Breast epithelium (tissue), 4 donors: ENCODE data around the gene ZNF831. TPM values are rescaled to one million over a fixed set of nuclear protein-coding genes. Genes with fewer than 3 reads are reported as not detected.
A peak's percentile ranks its signal among the peaks of the same experiment; 100 is the strongest.

Experiments used
- DNase-seq, 2 donors: peaks; one replicate each; pipeline ENCODE4 v3.0.0-alpha.2; 2019; ENCODE audit warnings: low spot score in 2 of 2
- H3K27ac ChIP-seq, 2 donors: fragments of 200-600 bp; sonication (generic) in 1 of 2; one replicate each; pipeline ENCODE4 v1.5.1; 2016 to 2019; ENCODE audit warnings: mild to moderate bottlenecking in 1 of 2
- H3K27me3 ChIP-seq, 2 donors: fragments of 200-600 bp; sonication (generic) in 1 of 2; one replicate each; pipeline versions ENCODE4 v1.5.1 to v1.6.0; 2017 to 2019; ENCODE audit warnings: control low read depth in 1 of 2, mild to moderate bottlenecking in 1 of 2
- H3K36me3 ChIP-seq: fragments of 200-600 bp; one replicate; pipeline ENCODE4 v1.5.1; 2019
- H3K4me1 ChIP-seq, 2 donors: fragments of 200-600 bp; sonication (generic); one replicate each; pipeline ENCODE4 v1.5.1; 2016 to 2019; ENCODE audit warnings: control low read depth in 1 of 2
- H3K4me3 ChIP-seq, 3 donors: fragments of 200-600 bp; sonication (generic); 1 replicate in 2 of 3; 2 replicates in 1 of 3; pipeline ENCODE4 v1.5.1; 2016 to 2019; ENCODE audit warnings: mild to moderate bottlenecking in 3 of 3, moderate library complexity in 2 of 3
- H3K9me3 ChIP-seq, 2 donors: fragments of 200-600 bp; sonication (generic) in 1 of 2; one replicate each; pipeline ENCODE4 v1.5.1; 2016 to 2019; ENCODE audit warnings: control low read depth in 1 of 2
- CTCF ChIP-seq, 3 donors: fragments of 450-650 bp; IDR thresholded peaks; one replicate each; pipeline ENCODE4 v1.5.1; 2016 to 2017; ENCODE audit warnings: antibody characterized with exemption in 3 of 3, mild to moderate bottlenecking in 3 of 3, moderate library complexity in 3 of 3
- POLR2A ChIP-seq: fragments of 450-650 bp; IDR thresholded peaks from one replicate; pipeline ENCODE4 v1.6.1; 2016; ENCODE audit warnings: antibody characterized with exemption, mild to moderate bottlenecking, moderate library complexity
- POLR2AphosphoS5 ChIP-seq, 3 donors: sonication (generic); formaldehyde crosslinking; IDR thresholded peaks; one replicate each; pipeline ENCODE4 v1.6.1; 2017; ENCODE audit warnings: antibody characterized with exemption in 3 of 3
- intact Hi-C: fragments of 100-400 bp; cut with DNase I; formaldehyde crosslinking; loops from one replicate; pipeline ENCODE4 v1.15.1; 2023; ENCODE audit warnings: low total_unique reads
- total RNA-seq, 3 donors: library from RNA; depleted of rRNA; stranded (reverse); fragments of >200 nt; gene quantifications; one replicate each; pipeline ENCODE4 v1.1.0, GENCODE V29; 2016

Gene ZNF831
- total RNA-seq, 3 donors from 2014 or later: 0.48 to 1.6 (median 1.2) TPM

- Histone ChIP-seq H3K4me1 (peaks cover 0 to 10% of the 10 kb centered on the region in 2 donors), H3K4me3 (no peak overlapping the region), H3K9me3 (no peaks in the 10 kb centered on the region), H3K36me3 (no peaks in the 10 kb centered on the region), H3K27me3 (no peaks in the 10 kb centered on the region), H3K27ac (no peak overlapping the region)
- TF ChIP-seq POLR2A: no peak
- no peak for TF ChIP-seq POLR2AphosphoS5 (IDR thresholded peaks at IDR 0.05)
- no peak for TF ChIP-seq CTCF (IDR thresholded peaks at IDR 0.05)
- DNase-seq: no peak
- intact Hi-C loops: no loop called here
These were observed 6.1 kb upstream of the ZNF831 start for GRCh38 chr20:59157531-59157930.

- H3K36me3 ChIP-seq: no peaks in the 10 kb centered on the region
- H3K4me1 ChIP-seq: peaks cover 0 to 8% of the 10 kb centered on the region in 2 donors
- no peaks in the 10 kb centered on the region for H3K9me3 ChIP-seq
- intact Hi-C loops: no loop called here
- DNase-seq: no peak
- H3K4me3 ChIP-seq: no peak overlapping the region
- no peak for TF ChIP-seq CTCF (IDR thresholded peaks at IDR 0.05)
- no peaks in the 10 kb centered on the region for H3K27me3 ChIP-seq
- no peak overlapping the region for H3K27ac ChIP-seq
These were observed 5.6 kb upstream of the ZNF831 start for GRCh38 chr20:59157961-59158541.

DNA sequence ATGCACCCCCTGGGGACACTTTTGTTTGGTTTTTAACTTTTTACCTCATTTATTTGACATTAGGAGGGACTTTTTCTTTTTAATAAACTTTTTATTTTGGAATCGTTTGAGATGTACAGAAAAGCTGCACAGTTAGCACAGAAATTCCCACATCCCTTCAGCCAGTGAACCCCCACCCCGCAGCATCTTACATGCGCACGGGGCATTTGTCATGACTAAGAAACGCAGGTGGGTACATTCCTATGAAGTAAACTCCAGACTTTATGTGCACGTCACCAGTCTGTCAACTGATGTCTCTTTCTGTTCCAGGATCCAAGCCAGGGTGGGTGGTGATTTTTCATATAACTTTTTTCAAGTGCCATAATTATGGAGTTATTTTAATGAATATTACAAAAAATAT lies 4.9 kb upstream of the ZNF831 start:
- H3K9me3 ChIP-seq: no peaks in the 10 kb centered on the region
- no peak overlapping the region for H3K27ac ChIP-seq
- no peaks in the 10 kb centered on the region for H3K36me3 ChIP-seq
- H3K27me3 ChIP-seq: no peaks in the 10 kb centered on the region
- intact Hi-C loops: no loop called here
- peaks cover 0 to 2% of the 10 kb centered on the region in 2 donors for H3K4me1 ChIP-seq
- TF ChIP-seq POLR2AphosphoS5 (IDR thresholded peaks at IDR 0.05) (no peak), POLR2A (no peak), CTCF (IDR thresholded peaks at IDR 0.05) (no peak)
- no peak for DNase-seq
- H3K4me3 ChIP-seq: no peak overlapping the region

GRCh38 chr20:59159091-59159490 lies 4.5 kb upstream of the ZNF831 start:
- Histone ChIP-seq H3K4me3 (no peak overlapping the region), H3K36me3 (no peaks in the 10 kb centered on the region), H3K4me1 (no peaks in the 10 kb centered on the region), H3K27me3 (no peaks in the 10 kb centered on the region), H3K27ac (peak overlapping the region in 1 of 2 donors; percentile 32), H3K9me3 (no peaks in the 10 kb centered on the region)
- DNase-seq: no peak
- no peak for TF ChIP-seq POLR2AphosphoS5 (IDR thresholded peaks at IDR 0.05)
- no peak for TF ChIP-seq CTCF (IDR thresholded peaks at IDR 0.05)
- TF ChIP-seq POLR2A: no peak
- intact Hi-C loops: no loop called here

DNA sequence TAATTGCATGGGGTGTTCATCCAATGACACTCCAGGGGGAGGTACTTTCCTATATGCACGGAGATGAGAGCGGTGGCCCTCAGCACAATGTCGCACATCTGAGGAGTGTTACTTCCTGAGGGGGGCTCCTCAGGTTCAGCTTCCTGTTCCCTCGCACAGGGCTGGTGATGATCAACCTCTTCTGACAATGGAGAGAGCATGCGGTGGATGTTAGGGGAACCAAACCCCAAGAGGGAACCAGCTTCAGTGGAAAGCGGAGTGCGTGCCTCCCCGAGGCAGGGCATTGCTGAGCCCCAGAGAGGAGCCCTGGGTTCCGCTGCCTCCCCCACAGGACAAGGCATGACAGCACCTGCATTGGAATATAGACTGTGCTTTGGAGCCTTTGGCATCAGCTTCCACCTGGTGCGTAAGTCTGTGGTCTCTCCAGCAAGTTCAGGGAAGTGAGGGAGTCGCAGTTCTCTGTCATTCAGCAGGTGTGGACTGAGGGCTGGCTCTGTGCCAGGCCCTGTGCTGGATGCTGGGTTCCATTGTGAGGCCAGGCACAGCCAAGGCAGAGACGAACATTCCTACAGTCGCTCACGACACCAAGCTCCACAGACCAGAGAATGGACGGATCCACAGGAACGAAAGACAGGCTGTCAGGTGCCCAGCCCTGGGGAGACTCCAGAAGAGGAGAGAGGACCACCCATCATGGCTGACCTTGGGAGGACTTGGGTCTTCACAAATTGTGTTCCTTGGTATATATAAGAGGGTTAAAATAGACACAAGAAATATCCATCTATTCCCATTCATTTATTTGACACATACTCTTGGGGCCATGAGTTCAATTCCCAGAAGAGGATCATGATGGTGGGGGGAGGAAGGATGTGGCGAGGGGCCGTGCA lies 3.9 kb upstream of the ZNF831 start:
- peak overlapping the region in 1 of 3 donors; percentile 11 for H3K4me3 ChIP-seq
- DNase-seq: no peak

More for the DNA sequence above, 3.9 kb upstream of the ZNF831 start:
- TF ChIP-seq POLR2AphosphoS5 (IDR thresholded peaks at IDR 0.05) (no peak), CTCF (IDR thresholded peaks at IDR 0.05) (no peak), POLR2A (no peak)
- no peaks in the 10 kb centered on the region for H3K4me1 ChIP-seq
- H3K27ac ChIP-seq: peak overlapping the region in 1 of 2 donors; percentile 32
- no peaks in the 10 kb centered on the region for H3K36me3 ChIP-seq
- no peaks in the 10 kb centered on the region for H3K9me3 ChIP-seq
- H3K27me3 ChIP-seq: no peaks in the 10 kb centered on the region
- intact Hi-C loops: no loop called here
